GM23248 (cell line): Measurements from ENCODE around the gene APOL4.

ENCODE experiments used
- EZH2 ChIP-seq: fragments of 200-600 bp; sonication (generic); IDR thresholded peaks from 2 replicates; pipeline ENCODE4 v1.6.1; 2018; ENCODE audit warnings: antibody characterized with exemption, mild to moderate bottlenecking; ENCODE audit not compliant: insufficient read depth, poor library complexity, severe bottlenecking
- EZH2phosphoT487 ChIP-seq: fragments of 200-600 bp; sonication (generic); IDR thresholded peaks from 2 replicates; pipeline ENCODE4 v1.6.1; 2018; ENCODE audit warnings: antibody characterized with exemption, moderate library complexity, mild to moderate bottlenecking, low read depth; ENCODE audit not compliant: insufficient read depth

DNA sequence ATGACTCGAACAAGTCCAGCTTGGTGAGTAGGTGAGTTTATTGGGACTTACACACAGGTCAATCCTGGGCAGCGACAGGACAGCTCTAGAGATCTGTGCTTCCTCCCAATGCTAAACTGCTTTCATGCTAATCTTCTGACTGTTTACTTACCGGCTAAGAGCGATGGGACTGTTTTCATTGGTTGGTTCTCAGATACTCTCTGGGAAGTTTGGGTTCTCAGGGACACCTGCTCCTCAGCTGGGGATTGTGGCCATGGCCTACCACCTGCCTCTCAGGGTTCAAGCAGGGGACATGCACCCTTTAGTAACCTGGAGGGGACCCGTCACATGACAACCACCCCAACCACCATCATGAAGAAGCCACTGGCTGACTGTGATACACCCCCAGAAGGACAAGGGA is 24.6 kb upstream of the APOL4 start:
- TF ChIP-seq EZH2 (no peak), EZH2phosphoT487 (no peak)
